ENCODE measurements around the gene HSBP1L1. TPM values are rescaled to one million over a fixed set of nuclear protein-coding genes. Genes with fewer than 3 reads are reported as not detected.

The HSBP1L1 gene
- total RNA-seq, result 2.2 TPM

GRCh38 chr18:79964330-79965118 is at the start of gene HSBP1L1:
Gene HSBP1L1 (plus strand): TSS chr18:79964643. CDS start chr18:79964736, 93 bp downstream.

GRCh38 chr18:79951545-79952455 is 12.6 kb upstream of the HSBP1L1 start, which contains the start of gene SLC66A2:
Gene SLC66A2 (minus strand): TSS chr18:79951653. CDS start chr18:79950926, 727 bp downstream.

GRCh38 chr18:79988451-79989194 is 24.2 kb downstream of the HSBP1L1 start, which contains the start of gene TXNL4A:
Gene TXNL4A (minus strand): TSS chr18:79988563. CDS start chr18:79988392, 171 bp downstream.

Other genes starting within 250 kb of the HSBP1L1 start
- gene KCNG2, start 166.7 kb upstream of the HSBP1L1 start, total RNA-seq, result 0.31 TPM
- gene SLC66A2, start 13.0 kb upstream of the HSBP1L1 start, total RNA-seq, result 30.4 TPM
- 37.2 TPM for gene TXNL4A, start 23.9 kb downstream of the HSBP1L1 start, total RNA-seq
- gene RBFA, start 69.8 kb downstream of the HSBP1L1 start, total RNA-seq, result 100 TPM
- gene ADNP2, start 144.6 kb downstream of the HSBP1L1 start, total RNA-seq, result 23.5 TPM

Measured in parietal lobe (tissue), 1 donor.